Cortex of kidney (tissue), 1 donor: ENCODE measurements around the gene C11orf21.
"Not testable (repeated sequence)": the region's sequence is repeated elsewhere in the genome, so short reads cannot be mapped to it uniquely, and the experiment has no call there.

Experiments
- DNase-seq: peaks from one replicate; lab custom pipeline; 2025; lab: John Stamatoyannopoulos, UW

The C11orf21 gene

DNA sequence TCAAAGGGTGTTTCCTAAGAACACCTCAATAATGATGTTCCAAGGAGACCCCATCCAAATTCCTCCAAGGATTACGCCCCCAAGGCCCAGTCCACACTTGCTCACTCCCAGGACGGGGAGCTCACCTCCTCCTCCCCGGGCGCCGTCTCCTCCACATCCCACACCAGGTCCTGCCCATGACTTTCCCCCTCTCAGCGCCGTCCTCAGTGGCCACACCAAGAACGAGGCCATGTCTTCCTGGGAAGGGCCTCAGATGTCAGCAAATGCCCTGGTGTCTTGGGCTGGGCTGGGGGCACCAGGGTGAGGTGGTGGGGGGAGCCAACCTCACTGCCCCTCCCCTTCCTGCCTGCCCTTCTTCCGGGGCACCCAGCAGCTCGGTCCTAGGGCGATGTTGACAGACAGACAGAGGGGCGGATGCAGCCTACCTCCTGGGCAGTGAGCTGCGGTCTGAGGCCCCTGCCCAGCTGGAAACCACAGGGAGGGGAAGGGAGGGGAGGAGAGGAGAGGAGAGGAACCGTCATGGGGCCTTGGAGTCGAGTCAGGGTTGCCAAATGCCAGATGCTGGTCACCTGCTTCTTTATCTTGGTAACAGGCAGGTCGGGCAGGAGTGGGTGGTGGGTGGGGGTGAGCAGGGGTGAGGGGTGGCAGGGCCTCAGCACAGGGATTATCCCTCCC is at the start of gene C11orf21, which contains the start of gene TSPAN32:
Gene C11orf21, minus strand, starts transcription at position 288 of the 675 bp plus-strand sequence. Its CDS starts 110 bp downstream, at position 178.
Gene TSPAN32, plus strand, starts transcription at position 383 of the 675 bp plus-strand sequence. Its CDS starts 137 bp downstream, at position 520.
- DNase-seq, result no peak

DNA sequence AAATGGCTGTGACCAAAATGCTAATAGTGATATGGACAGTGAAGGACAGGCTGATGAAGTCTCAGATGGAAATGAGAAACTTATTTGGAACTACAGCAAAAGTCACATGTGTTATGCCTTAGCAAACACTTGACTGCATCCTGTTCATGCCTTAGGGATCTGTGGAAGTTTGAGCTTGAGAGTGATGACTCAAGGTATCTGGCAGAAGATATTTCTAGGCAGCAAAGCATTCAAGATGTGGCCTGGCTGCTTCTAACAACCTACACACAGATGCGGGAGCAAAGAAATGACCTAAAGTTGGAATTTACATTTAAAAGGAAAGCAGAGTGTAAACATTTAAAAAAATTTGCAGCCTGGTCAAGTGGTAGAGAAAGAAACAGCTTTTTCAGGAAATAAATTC is 47.3 kb upstream of the C11orf21 start:
- no peak for DNase-seq

DNA sequence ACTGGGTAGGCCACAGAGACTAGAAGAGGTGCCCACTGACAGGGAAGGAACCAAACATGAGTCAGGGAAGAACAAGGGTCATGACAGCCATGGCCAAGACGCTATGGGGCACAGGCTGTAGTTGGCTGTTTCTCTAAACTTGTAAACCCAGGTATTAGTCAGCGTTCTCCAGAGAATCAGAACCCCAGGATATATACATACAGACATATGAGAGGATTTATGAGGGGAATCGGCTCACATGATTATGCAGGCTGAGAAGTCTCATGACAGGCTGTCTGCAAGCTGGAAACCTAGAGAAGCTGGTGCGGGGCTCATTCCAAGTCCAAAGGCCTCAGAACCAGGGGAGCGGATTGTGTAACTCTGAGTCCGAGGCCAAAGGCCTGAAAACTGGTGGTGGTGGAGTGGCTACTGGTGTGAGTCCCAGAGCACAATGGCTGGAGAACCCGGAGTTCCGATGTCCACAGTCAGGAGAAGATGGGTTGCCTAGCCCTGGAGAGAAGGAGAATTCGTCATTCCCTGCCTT is 45.7 kb upstream of the C11orf21 start:
- DNase-seq, result no peak

DNA sequence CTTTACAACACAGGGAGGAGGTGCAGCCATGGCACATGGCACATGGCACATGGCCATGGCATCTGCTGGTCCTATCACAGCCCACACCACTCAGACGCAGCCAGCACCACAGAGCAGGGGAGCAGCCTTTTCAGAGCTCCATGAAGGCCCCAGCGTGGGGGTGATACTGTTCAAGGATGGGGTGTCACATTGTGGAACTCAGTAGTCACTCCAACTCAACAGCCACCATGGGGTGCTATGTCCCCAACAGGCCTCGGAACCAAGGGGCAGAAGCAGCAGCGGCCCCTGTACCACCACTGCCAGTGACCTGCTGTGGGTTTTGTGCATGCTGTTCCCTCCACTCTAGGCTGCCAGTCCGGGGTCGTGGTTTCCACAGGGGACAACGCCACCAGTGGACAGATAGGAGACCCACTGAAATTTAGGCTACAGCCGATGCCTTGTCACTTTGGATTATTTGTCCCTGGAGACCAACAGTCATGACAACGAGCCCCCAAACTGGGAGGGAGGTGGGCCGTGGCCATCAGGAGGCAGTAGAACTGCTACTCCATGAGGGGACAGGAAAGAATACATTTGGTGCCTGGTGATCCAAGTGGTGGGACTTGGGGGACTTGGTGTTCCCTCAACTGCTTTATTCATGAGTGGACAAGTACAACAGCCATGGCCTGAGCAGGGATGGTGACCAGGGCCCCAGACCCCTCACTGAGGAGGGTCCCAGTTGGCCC is 45.0 kb upstream of the C11orf21 start:
- no peak for DNase-seq

DNA sequence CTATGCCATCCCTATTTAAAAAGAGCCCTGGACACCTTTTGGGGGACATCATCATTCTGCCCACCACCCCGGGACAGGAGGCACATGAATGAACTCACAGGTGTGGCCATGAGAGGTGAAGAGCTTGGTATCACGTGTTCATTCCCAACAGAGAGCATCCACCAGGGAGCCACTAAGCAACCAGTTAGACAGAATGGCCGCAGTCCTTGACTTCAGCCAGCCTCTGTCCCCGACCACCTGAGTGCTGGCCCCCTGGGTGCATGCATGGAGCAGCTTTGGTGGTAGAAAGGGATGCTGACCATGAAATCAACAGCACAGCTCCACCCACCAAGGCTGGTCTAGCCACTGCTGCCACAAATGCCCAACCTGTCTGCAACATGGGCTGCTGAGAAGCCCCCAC is 44.3 kb upstream of the C11orf21 start:
- DNase-seq, result no peak

DNA sequence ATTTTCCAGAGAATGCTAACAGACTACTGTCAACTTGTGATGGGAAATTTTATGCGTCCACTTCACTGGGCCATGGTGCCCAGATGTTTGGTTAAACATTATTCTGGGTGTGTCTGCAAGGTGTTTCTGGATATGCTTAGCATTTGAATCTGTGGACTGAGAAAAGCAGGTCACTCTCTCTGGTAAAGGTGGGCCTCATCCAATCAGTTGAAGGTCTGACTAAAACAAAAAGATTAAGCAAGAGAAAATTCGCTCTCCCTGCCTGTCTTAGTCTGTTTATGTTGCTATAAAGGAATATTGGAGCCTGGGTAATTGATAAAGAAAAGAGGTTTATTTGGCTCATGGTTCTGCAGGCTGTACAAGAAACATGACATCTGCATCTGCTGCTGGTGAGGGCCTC is 43.3 kb upstream of the C11orf21 start:
- DNase-seq, result no peak

DNA sequence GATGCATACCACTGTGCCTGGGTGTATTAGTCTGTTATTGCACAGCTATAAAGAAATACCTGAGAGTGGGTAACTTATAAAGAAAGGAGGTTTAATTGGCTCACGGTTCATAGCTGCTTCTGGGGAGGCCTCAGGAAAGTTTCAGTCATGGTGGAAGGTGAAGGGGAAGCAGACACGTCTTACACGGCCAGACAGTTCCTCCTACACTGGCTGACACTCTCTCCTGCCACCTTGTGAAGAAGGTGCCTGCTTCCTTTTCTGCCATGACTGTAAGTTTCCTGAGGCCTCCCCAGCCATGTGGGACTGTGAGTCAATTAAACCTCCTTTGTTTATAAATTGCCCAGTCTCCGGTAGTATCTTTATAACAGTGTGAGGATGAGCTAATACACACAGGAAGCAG is 41.8 kb upstream of the C11orf21 start:
- DNase-seq, result no peak

DNA sequence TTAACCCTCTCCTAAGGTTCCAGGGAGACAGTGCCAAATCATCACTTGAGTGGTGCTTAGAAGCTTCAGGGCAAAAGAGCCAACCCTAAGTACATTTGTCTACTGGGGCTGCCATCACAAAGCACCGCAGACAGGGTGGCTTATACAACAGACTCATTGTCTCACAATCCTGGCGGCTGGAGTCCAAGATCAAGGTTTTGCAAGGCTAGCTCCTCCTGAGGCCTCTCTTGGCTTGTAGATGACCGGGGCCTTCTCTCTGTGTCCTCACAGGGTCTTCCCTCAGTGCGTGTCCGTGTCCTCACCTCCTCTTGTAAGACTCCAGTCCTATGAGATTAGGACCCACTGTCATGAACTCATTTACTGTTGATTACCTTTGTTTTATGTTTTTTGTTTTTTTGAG is 41.3 kb upstream of the C11orf21 start:
- no peak for DNase-seq

DNA sequence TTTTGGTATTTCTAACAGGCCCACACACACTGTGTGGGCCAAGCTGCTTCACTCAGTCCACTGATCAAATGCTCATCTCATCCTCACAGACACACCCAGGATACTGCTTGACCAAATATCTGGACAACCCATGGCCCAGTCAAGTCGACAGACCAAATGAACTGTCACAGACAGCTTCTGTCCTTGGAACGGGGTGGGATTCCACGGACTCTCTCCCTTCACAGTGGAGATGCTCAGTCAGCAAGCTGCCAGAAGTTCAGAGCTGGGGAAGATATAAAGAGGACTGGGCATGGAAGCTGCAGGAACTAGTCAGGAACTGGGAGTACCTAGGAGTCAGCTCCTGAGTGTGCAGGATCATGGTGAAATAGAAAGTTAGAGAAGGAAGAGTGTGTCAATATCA is 40.8 kb upstream of the C11orf21 start:
- DNase-seq, result no peak

DNA sequence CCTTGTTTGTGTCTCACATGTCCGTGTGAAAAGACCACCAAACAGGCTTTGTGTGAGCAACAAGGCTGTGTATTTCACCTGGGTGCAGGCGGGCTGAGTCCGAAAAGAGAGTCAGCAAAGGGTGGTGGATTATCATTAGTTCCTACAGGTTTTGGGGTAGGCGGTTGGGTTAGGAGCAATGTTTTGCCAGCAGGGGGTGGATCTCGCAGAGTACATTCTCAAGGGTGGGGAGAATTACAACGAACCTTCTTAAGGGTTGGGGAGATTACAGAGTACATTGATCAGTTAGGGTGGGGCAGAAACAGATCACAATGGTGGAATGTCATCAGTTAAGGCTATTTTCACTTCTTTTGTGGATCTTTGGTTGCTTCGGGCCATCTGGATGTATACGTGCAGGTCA is 37.0 kb upstream of the C11orf21 start:
- DNase-seq, result not testable (repeated sequence)

DNA sequence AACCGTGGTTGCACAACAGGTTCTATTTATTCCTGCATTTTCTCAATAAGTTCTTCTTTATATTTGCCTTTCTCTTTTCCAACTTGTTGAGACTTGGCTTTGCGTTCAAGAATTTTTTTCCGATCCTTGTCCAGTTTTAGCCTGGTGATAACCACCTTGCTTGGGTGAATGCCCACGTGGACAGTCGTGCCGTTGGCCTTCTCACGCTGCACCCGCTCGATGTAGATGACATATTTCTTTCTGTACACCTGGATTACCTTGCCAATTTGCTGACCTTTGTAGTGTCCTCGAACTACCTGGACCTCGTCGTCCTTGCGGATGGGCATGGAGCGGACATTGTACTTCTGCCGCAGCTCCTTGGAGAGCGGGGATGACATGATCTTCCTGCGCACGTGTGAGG is 33.6 kb upstream of the C11orf21 start:
- not testable (repeated sequence) for DNase-seq

DNA sequence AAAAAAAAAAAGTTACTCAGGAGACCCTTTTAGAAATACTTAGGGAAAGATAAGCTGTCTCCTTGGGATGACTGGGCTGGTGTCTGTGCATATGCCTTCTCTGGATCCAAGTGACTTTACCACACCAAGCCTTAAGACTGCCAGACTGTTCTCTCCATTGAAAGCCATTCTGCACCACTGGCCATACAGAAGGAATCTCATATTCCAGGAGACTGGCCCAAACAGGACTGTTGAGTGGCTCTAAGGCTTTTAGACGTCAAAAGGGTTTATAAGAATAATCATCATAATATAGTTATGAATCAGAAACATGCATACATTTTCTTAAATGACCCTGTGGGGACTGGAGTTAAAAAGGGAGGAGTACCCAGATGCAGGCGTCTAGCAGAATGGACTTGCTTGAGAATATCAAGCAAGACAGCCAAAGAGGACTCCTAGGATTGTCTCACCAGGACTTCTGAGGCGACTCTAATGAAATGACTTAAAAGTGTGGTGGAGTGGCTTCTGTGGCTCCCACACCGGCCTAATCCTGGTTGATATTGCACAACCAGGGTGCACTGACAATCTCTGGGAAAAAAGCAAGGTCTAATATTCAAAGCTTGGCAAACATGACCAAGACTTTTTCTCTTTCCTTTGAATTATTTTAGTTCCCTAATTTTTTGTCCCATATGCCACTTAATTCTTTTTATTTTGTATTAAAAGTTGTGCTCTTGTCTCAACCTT is 31.9 kb upstream of the C11orf21 start:
- not testable (repeated sequence) for DNase-seq

DNA sequence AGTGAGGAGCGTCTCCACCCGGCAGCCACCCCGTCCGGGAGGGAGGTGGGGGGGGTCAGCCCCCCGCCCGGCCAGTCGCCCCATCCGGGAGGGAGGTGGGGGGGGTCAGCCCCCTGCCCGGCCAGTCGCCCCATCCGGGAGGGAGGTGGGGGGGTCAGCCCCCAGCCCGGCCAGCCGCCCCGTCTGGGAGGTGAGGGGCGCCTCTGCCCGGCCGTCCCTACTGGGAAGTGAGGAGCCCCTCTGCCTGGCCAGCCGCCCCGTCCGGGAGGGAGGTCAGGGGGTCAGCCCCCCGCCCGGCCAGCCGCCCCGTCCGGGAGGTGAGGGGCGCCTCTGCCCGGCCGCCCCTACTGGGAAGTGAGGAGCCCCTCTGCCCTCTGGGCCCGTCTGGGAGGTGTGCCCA is 30.9 kb upstream of the C11orf21 start:
- not testable (repeated sequence) for DNase-seq

DNA sequence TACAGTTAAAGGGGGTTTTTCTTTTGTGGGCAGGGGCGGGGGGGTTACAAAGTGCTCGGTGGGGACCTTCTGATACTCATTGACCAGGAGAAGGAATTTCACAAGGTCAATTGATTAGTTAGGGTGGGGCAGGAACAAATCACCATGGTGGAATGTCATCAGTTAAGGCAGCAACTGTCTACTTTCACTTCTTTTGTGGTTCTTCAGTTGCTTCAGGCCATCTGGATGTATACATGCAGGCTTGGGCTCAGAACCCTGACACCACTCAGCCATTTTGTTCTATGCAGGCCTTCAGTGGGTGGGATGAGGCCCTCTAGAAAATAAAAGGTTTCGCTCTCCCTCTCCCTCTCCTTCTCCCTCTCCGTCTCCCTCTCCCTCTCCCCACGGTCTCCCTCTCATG is 29.7 kb upstream of the C11orf21 start:
- DNase-seq, result no peak

DNA sequence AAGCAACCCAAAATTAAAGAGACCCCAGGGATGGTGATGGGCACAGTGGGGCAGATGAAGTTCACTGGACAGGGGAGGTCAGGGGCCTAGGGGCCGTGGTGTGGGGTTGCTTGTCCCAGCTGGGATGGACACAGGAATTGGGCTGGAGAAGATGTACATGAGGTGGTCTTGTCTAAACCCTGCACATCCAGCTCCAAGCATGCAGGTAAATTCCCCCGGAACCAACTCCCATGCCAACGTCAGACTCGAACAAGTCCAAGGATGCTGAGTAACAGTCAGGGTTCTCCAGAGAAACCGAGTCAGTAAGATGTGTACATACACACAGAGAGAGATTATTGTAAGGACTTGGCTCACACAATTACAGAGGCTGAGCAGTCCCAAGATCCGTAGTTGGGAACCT is 29.0 kb upstream of the C11orf21 start:
- DNase-seq, result no peak

DNA sequence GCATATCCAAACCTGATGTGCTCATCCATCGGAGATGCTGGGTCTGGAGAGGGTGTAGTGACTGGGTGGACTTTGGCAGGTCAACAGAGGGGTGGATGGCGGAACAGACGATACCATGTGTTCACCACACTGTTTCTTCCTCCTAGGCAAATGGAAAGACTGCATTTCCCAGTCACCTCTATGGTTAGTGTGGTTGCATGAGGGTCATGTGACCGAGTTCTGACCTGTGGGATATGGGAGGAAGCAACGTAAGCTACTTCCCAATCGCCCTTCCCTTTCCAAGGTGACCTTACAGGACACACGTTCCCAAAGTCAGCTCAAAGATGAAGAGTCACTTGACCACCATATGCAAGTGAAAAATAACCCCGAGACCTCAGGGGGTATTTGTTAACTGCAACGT is 27.8 kb upstream of the C11orf21 start:
- DNase-seq, result no peak

DNA sequence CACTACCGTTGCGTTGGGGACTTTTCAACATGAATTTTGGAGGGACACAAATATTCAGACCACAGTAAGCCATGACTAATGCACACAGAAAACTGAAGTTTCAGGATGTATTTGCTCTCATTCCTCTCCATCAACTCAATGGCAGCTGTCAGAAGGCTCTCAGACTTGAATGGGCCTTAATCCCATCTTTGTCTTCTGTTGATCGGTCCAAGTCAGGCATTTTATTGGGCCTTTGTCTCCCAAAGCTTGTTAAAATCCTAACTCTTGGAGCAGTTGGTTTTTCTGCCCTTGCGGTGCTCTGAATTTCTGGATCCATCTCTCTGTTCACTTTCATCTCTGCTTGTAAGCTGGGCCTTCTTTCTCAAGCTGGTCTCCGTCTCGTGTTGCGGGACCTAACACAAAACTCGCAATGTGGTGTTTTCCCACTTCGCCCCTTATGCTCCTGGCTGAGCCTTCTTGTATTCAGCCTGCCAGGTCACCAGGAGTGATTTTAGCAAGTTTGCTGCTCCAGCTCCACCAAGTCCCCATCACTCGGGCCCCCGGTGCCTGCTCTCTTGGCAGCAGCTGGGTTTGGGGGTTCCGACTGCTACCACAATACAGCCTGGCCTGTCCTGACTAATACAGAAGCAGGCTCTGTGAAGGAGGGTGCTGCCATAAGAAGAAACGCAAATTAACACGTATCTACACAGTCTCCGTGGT is 27.1 kb upstream of the C11orf21 start:
- no peak for DNase-seq

DNA sequence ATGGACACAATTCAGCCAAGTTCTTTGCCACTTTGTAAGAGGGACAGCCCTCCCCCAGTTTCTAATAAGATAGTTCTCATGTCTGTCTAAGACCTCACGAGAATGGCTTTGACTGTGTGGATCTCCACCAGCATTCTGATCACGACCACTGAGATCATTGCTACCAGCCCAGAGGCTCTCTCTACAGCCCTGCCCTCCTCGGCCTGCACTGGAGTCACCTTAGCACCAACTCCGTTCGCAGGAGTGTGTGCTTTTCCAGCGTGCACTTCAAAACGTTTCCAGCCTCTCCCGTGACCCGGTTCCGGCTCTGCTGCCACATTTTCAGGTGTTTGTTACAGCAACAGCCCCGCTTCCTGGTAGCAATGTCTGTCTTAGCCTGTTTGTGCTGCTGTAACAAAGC is 26.3 kb upstream of the C11orf21 start:
- DNase-seq, result no peak

DNA sequence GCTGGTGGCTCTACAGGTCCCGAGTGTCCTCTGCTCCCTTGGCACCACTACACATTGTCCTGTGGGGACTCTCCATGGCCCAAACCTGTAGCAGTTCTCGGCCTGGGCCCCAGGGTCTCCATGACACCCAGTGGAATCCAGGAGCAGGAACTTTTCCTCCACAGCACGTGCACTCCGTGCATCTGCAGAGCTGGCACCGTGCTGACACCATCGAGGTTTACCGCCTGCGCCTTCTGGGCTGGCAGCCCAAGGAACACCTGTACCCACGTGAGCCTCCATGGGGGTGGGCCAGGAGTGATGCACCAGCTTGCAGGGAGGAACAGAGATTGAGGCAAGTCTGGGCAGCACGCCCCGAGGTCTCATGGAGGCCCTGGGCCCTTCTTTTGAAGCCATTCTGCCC is 25.3 kb upstream of the C11orf21 start:
- no peak for DNase-seq

DNA sequence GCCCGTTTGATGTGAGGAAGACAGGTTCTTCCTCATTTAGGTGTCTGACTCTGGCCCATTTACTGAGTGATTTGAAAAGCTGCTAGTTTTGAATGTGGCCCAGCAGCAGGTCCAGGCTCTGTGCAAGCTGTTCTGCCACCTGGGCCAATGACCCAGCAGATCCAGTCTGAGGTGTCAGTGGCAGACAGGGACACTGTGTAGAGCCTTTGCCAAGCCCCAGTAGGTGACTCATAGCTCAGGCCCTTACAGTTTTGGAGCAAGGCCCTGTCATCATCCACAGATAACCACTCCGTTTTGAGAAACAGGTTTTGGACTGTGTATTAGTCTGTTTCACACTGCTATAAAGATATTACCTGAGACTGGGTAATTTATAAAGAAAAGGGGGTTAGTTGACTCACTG is 24.0 kb upstream of the C11orf21 start:
- DNase-seq, result no peak

DNA sequence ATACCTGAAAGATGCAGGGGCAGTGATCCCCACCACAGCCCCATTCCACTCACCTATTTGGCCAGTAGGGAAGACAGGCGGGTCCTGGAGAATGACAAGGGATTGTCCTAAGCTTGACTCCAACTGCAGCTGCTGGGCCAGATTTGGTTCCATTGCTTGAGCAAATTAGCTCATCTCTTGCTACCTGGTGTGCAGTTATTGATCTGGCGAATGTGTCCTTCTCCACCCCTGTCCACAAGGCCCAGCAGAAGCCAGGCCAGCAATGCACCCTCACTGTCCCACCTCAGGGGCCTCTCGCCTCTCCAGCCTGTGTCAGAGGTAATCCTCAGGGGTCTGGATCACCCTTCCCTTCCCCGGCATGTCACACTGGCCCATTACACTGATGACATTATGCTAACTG is 23.4 kb upstream of the C11orf21 start:
- DNase-seq, result no peak

DNA sequence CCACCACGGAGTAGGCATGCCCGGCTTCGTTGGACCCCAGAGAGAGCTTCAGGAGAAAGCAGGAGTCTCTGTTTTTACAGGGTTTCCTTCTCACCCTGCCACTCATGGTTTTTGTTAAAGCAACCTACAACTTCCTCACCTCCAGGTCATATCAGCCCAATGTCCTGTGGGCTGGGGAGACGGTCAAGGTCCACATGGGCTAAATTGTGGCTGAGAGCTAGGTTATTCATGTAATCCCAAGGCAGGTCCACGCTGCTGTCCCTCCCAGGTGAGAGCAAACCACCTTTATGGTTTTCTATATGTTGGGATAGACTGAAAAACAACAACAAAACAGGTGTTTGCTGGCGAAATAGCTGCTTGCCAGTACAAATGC is 19.6 kb upstream of the C11orf21 start:
- no peak for DNase-seq
